ENCODE results near the gene IFRD2.

IFRD2 gene, protein sequence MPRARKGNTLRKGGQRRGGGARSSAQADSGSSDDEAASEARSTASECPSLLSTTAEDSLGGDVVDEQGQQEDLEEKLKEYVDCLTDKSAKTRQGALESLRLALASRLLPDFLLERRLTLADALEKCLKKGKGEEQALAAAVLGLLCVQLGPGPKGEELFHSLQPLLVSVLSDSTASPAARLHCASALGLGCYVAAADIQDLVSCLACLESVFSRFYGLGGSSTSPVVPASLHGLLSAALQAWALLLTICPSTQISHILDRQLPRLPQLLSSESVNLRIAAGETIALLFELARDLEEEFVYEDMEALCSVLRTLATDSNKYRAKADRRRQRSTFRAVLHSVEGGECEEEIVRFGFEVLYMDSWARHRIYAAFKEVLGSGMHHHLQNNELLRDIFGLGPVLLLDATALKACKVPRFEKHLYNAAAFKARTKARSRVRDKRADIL

GRCh38 chr3:50292159-50293078 lies at the start of gene IFRD2:
Gene IFRD2, minus strand, starts transcription at chr3:50292429. Its CDS starts 155 bp downstream, at chr3:50292274.
- DNase-seq: peak; percentile 96 to 97

GRCh38 chr3:50341537-50341936 lies 49.3 kb upstream of the IFRD2 start:
- DNase-seq: no peak

DNA sequence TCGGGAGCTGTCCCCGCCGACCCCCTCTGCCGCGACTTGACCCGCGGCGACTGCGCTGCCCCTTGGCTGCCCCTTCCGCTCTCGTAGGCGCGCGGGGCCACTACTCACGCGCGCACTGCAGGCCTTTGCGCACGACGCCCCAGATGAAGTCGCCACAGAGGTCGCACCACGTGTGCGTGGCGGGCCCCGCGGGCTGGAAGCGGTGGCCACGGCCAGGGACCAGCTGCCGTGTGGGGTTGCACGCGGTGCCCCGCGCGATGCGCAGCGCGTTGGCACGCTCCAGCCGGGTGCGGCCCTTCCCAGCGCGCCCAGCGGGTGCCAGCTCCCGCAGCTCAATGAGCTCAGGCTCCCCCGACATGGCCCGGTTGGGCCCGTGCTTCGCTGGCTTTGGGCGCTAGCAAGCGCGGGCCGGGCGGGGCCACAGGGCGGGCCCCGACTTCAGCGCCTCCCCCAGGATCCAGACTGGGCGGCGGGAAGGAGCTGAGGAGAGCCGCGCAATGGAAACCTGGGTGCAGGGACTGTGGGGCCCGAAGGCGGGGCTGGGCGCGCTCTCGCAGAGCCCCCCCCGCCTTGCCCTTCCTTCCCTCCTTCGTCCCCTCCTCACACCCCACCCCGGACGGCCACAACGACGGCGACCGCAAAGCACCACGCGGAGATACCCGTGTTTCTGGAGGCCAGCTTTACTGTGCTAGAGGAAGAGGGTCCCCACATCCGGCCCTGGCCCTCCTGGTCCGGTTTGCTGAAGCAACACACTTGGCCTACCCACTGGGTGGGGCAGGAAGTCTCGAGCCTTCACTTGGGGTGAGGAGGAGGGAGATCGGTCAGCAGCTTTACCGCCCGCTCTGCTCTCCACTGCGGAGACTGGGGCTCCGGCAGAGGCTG lies 48.5 kb upstream of the IFRD2 start, which contains the start of gene RASSF1:
Gene RASSF1 (minus strand): TSS at position 389 of the 882 bp plus-strand sequence. CDS start 31 bp downstream, at position 358.
- DNase-seq: peak; percentile 63 to 80

DNA sequence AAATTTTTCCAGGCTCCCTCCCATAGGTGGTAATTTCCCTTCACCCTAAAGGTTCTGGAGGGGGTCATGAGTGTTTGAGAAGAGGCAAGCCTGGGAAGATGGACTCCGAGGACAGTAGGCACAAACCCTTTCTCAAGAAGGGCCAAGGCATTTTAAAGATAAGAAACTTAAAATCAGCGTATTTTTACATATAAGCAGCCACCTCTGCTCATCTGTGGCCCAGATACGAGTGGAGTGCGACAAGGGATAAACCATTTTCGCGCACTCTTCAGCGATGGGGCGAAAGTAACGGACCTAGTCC lies 47.9 kb upstream of the IFRD2 start:
- DNase-seq: no peak

GRCh38 chr3:50339485-50340146 lies 47.4 kb upstream of the IFRD2 start:
- no peak for DNase-seq

DNA sequence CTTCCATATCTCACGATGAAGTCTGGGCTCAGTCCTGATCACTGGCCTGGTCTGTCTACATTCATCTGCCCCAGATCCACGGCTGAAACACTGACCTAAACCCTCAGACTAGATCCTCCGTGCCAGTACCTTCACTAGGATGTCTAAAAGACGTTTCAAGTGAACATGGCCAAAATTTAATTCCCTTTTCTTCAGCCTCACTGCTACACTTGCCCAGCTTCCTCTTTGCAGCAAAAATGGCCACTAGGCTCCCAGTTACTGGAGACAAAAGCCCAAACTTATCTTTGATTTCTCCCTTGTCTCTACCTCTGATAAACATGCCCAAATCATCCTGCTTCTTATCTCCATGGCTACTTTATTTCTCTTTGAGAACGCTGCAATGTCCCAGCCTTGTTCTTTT lies 46.7 kb upstream of the IFRD2 start:
- no peak for DNase-seq

GRCh38 chr3:50337175-50337861 lies 45.1 kb upstream of the IFRD2 start:
- peak; percentile 95 to 96 for DNase-seq

GRCh38 chr3:50336452-50337174 lies 44.4 kb upstream of the IFRD2 start:
- no peak for DNase-seq

- no peak for DNase-seq
Measured at GRCh38 chr3:50334339-50335075, 42.3 kb upstream of the IFRD2 start.

DNA sequence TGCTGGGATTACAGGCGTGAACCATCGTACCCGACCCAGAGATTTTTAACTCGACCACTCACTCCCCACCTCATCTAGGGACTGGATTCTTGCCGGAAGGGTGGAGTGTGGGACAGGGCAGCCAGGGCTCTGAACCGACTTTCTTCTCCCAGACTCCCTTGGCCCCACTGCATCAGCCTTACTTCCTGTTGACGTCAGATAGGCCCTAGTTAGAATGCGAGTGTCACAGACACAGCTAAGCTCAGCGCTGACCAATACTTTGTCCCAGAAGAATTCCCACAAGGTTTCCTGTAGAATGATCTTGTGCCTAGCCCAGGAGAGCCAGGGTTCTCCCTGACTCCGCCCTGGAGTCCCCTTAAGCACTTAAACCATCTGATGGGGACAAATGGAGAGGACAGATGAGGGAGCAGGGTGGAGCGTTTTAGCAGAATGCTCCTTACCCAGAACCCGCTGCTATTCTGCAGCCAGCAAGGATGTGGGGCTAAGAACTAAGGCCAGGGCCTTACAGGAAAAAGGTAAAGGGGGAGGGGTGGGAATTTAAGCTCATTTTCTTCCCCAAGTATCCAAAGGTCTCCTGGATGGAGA lies 41.6 kb upstream of the IFRD2 start:
- no peak for DNase-seq

DNA sequence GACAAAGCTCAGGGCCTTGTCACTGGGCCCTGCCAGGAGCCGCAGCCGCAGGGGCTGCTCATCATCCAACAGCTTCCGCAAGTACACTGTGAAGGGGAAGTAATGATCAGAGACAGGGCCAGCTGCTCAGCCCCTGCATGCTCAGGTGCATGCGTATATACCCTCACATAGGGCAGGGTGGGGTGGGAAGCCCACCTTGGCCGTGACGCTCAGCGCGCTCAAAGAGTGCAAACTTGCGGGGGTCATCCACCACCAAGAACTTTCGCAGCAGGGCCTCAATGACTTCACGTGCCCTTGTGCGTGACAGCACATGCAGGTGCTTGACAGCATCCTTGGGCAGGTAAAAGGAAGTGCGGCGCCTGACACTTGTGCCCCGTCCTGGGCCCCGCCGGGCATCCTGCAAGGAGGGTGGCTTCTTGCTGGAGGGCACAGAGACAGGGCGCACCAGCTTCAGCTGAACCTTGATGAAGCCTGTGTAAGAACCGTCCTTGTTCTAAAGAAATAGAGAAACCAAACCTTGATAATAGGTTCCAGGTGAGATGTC lies 39.2 kb upstream of the IFRD2 start:
- no peak for DNase-seq

DNA sequence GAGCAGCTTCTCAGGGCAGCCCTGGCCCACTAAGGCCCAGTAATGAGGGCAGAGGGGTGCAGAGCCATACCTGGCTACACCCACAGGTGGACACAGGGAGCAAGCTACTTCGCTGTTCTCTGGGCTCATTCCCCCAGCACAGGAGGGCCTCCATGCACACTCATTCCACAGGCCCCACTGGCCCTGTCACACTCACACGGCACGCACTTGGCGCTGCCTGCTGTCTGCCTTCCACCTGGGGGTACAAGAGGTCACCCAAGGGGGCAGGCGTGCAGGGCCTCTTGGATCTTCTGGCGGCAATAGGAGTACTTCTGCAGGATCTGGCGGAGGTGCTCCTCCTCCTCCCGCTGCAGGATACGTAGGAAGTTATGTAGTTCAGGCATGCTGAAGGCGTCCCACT lies 38.1 kb upstream of the IFRD2 start:
- DNase-seq: no peak

GRCh38 chr3:50327943-50328691 lies 35.9 kb upstream of the IFRD2 start, which contains the start of gene TUSC2:
Gene TUSC2, minus strand, starts transcription at chr3:50328223. Its CDS starts 124 bp downstream, at chr3:50328099.
- DNase-seq: peak; percentile 94 to 96

DNA sequence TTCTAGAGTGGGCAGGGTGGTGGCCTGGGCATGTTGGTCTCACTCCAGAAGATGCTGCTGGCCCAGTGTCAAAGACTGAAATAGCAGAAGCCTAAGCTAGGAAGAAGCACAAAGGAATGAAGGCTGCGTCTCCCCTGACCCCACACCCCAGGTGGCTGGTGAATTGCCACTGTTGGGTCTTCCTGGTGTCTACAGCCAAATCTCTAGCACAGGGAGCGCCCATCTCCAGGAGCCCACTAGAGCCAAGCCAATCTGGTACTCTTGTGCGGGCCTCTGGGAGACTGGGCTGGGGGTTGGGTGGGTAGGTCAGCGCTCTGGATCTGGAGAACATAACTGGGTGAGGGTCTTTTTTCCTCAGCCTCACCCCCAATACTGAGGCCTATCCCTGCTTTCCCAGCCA lies 34.9 kb upstream of the IFRD2 start:
- DNase-seq: no peak

GRCh38 chr3:50326182-50326541 lies 33.9 kb upstream of the IFRD2 start:
- DNase-seq: no peak

DNA sequence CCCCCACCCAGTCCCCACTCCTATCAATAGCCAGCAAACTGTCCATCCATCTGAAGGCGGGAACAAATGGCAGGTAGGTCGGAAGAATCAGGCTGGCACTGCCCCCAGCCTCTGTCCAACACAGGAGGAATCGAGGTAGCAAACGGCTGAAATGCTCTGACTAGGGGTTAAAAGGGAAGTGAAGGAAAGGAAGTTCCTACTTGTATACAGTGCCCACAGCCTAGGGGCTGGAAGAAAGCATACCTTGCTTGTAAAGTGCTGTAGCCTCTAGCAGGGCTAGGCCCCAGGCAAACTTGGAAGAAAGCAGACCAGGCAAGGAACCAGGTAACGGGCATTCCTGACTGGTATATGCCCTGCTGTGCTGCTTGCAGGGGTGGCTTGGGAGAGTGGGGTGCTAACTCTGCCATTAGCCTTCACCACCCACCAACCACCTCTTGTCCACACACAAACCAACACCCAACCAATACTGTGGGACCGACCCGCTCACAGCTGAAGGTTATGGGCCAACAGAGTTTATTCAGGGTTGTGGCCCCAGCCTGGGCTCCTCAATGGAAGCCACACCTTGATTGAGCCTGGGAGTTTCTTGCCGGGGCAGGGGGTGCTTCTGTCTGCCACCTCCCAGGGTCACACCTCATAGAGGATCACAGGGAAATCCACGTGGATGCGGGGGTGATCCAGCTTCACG lies 33.4 kb upstream of the IFRD2 start:
- DNase-seq: no peak

- no peak for DNase-seq
Measured at GRCh38 chr3:50325113-50325480, 32.9 kb upstream of the IFRD2 start.

Measured in CD4-positive, alpha-beta T cell treated with Interferon alpha-2 for 1 hour (primary cell).